ENCODE results near the gene SPATA3. TPM values are rescaled to one million over a fixed set of nuclear protein-coding genes. Genes with fewer than 3 reads are reported as not detected.

SPATA3 gene
- polyA plus RNA-seq, 2 of the 4 experiments (the other 2 are of a cell fraction) = not detected

DNA sequence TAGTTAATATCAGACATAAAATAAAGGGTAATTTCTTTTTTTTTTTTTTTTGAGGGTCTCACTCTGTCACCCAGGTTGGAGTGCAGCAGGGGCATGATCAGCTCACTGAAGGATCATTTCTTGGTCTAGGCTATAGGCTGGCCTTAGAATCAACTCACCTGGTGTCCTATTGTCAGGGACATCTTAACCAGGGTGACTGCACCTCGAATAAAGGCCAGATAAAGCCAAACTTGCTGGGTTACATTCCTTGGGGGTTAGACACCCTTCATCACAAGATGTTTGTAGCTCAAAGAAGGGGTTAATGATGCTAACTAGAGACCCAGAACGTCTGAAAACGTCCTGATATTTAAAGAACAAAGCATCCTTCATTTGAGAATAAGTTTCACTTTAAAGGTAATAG, 17.9 kb downstream of the SPATA3 start:
- H3K4me3 ChIP-seq = no peak overlapping the region
- POLR2A ChIA-PET = no interaction called here
- no peak for ATAC-seq
- TF ChIP-seq HDAC2 (IDR thresholded peaks at IDR 0.05) = no peak
- no peak for TF ChIP-seq MAFK (IDR thresholded peaks at IDR 0.05; ENCODE audit: partially characterized antibody)
- TF ChIP-seq HOXB5 (CRISPR knock-in tag; IDR thresholded peaks at IDR 0.05) = no peak
- TF ChIP-seq HOXA7 (CRISPR knock-in tag; IDR thresholded peaks at IDR 0.05) = no peak
- TF ChIP-seq ZNF302 (CRISPR knock-in tag; IDR thresholded peaks at IDR 0.05) = no peak
- TF ChIP-seq, protein P1, sequence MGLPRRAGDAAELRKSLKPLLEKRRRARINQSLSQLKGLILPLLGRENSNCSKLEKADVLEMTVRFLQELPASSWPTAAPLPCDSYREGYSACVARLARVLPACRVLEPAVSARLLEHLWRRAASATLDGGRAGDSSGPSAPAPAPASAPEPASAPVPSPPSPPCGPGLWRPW (IDR thresholded peaks at IDR 0.05) = no peak
- no peak for TF ChIP-seq SREBF2 (IDR thresholded peaks at IDR 0.05)
- no peak for TF ChIP-seq RFX5 (IDR thresholded peaks at IDR 0.05)
- TF ChIP-seq KDM1A (IDR thresholded peaks at IDR 0.05; ENCODE audit: low read depth) = no peak
- CTCF ChIA-PET = interaction anchor here (0.8 kb wide), 1 partner anchor 27 kb away, joined by 3 read pairs; no protein-coding TSS in a partner anchor
- no peak for DNase-seq (ENCODE audit: low read depth in 1 of 2, low spot score in 1 of 2)
- 5% methylated on average over 3 of the region's 3 CpGs for WGBS (ENCODE audit: missing lambda C conversion rate)
- H3K27ac ChIP-seq = no peak overlapping the region
- no peak for FAIRE-seq
- no peak overlapping the region for H3K4me2 ChIP-seq
- H3K9me3 ChIP-seq = no peaks in the 10 kb centered on the region
- no peaks in the 10 kb centered on the region for H3K4me1 ChIP-seq

DNA sequence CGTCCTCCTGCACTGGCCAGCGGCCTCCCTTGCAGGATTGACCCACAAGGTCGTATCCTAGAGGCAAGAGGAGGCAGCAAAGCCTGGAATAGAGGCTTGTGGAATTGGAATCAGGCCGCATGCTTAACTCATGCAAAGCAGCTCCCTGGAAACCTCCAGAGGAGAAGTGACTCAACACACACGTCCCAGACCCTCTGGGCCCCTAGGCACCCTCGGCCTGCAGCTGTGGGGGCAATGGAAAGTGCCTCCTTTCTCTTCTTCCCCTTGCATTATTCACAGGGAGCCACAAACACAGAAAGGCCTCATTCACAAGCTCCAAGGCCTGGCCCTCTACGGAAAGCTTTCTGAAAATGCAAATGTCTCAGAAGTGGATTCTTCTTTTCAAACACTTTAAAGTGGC, 19.6 kb downstream of the SPATA3 start:
- TF ChIP-seq, protein P2, sequence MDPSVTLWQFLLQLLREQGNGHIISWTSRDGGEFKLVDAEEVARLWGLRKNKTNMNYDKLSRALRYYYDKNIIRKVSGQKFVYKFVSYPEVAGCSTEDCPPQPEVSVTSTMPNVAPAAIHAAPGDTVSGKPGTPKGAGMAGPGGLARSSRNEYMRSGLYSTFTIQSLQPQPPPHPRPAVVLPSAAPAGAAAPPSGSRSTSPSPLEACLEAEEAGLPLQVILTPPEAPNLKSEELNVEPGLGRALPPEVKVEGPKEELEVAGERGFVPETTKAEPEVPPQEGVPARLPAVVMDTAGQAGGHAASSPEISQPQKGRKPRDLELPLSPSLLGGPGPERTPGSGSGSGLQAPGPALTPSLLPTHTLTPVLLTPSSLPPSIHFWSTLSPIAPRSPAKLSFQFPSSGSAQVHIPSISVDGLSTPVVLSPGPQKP (IDR thresholded peaks at IDR 0.05; ENCODE audit: low read depth, low read length) = no peak
- TF ChIP-seq, protein P3, sequence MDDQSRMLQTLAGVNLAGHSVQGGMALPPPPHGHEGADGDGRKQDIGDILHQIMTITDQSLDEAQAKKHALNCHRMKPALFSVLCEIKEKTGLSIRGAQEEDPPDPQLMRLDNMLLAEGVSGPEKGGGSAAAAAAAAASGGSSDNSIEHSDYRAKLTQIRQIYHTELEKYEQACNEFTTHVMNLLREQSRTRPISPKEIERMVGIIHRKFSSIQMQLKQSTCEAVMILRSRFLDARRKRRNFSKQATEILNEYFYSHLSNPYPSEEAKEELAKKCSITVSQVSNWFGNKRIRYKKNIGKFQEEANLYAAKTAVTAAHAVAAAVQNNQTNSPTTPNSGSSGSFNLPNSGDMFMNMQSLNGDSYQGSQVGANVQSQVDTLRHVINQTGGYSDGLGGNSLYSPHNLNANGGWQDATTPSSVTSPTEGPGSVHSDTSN (IDR thresholded peaks at IDR 0.05) = no peak
- TF ChIP-seq CHD4 (IDR thresholded peaks at IDR 0.05; ENCODE audit: borderline replicate concordance) = no peak
- TF ChIP-seq ZC3H11A (IDR thresholded peaks at IDR 0.05) = no peak
- TF ChIP-seq PHF8 (IDR thresholded peaks at IDR 0.05; ENCODE audit: borderline replicate concordance, low read depth) = no peak
- TF ChIP-seq RARB (CRISPR knock-in tag; IDR thresholded peaks at IDR 0.05) = no peak
- TF ChIP-seq ZNF302 (CRISPR knock-in tag; IDR thresholded peaks at IDR 0.05) = no peak
- no peak for TF ChIP-seq RNF2 (IDR thresholded peaks at IDR 0.05; ENCODE audit: borderline replicate concordance, low read depth)
- TF ChIP-seq, protein P4, sequence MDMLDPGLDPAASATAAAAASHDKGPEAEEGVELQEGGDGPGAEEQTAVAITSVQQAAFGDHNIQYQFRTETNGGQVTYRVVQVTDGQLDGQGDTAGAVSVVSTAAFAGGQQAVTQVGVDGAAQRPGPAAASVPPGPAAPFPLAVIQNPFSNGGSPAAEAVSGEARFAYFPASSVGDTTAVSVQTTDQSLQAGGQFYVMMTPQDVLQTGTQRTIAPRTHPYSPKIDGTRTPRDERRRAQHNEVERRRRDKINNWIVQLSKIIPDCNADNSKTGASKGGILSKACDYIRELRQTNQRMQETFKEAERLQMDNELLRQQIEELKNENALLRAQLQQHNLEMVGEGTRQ (IDR thresholded peaks at IDR 0.05) = no peak
- no peak for TF ChIP-seq EHF (CRISPR knock-in tag; IDR thresholded peaks at IDR 0.05)
- no peak for TF ChIP-seq HDAC2 (IDR thresholded peaks at IDR 0.05)
- no peak for TF ChIP-seq NFE2L2 (conservative IDR thresholded peaks at IDR 0.05; ENCODE audit: low read length)
- no peak for TF ChIP-seq CEBPB (IDR thresholded peaks at IDR 0.05)
- TF ChIP-seq ZFP36 (IDR thresholded peaks at IDR 0.05; ENCODE audit: borderline replicate concordance, partially characterized antibody) = no peak
- no peak for TF ChIP-seq TFCP2L1 (CRISPR knock-in tag; IDR thresholded peaks at IDR 0.05)
- no peak for TF ChIP-seq MAFK (IDR thresholded peaks at IDR 0.05; ENCODE audit: partially characterized antibody)
- TF ChIP-seq HEYL (CRISPR knock-in tag; IDR thresholded peaks at IDR 0.05) = no peak
- TF ChIP-seq, protein P1 (IDR thresholded peaks at IDR 0.05) = no peak
- POLR2A ChIA-PET = no interaction called here
- Histone ChIP-seq H3K9me3 (no peaks in the 10 kb centered on the region), H3K4me1 (no peaks in the 10 kb centered on the region), H3K4me2 (no peak overlapping the region), H3K27ac (no peak overlapping the region), H3K4me3 (no peak overlapping the region)
- CTCF ChIA-PET = interaction anchor here (0.9 to 2.2 kb wide), 3 partner anchors 11 to 20 kb away, joined by 3 to 6 read pairs (median 5); no protein-coding TSS in a partner anchor
- WGBS (ENCODE audit: missing lambda C conversion rate) = 64% methylated on average over 7 of the region's 7 CpGs
- FAIRE-seq (no peak), ATAC-seq (no peak), DNase-seq (ENCODE audit: low read depth in 1 of 2, low spot score in 1 of 2) (no peak)
